ENCODE results near the gene PTPRN2.
"Not testable (repeated sequence)": the region's sequence is repeated elsewhere in the genome, so short reads cannot be mapped to it uniquely, and the experiment has no call there.

The PTPRN2 gene

DNA sequence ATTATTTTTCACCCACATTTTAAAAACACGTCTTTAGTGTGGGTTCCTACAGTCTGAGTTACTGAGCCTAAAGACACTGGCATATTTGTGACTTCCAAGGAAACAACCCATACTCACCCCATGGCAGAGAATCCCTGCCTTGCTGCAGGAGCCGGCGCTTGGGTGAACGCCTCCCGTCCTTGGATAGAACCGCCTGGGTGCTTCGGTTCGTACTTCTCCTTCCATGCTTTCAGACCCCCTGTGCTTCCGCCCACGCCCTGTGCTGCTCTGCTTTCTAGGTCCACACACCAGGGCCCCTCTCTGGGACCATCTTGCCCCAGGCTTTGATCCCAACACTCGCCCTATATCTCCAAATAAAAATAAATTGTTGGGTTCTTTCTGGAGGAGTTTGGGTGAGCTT lies 125.8 kb downstream of the PTPRN2 start:
- H3K4me3 ChIP-seq (ENCODE audit: low read depth, low read length): no peak overlapping the region
- DNase-seq (ENCODE audit: low read depth): no peak
- TF ChIP-seq CTCF (IDR thresholded peaks at IDR 0.05; ENCODE audit: low read depth, low read length, missing control alignments): no peak

DNA sequence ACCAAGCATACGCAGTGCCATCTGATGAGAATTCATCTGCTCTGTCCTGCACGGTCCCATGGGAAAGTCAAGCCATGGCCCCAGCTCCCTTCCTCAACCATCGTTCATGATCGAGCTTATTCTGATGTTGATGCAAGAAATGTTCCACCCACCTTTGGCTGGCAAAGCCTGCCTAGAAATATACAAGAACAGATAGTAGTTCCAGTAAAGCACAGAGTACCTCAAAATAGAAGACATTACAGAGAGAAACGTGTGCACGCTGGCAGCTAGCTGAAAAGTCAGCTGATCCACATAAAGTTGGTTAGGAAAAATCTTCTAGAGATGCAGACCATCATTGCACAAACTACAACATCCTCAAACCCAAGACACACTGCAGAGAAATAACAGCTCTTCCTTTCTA lies 127.0 kb downstream of the PTPRN2 start:
- no peak for DNase-seq (ENCODE audit: low read depth)
- H3K4me3 ChIP-seq (ENCODE audit: low read depth, low read length): no peak overlapping the region
- no peak for TF ChIP-seq CTCF (IDR thresholded peaks at IDR 0.05; ENCODE audit: low read depth, low read length, missing control alignments)

DNA sequence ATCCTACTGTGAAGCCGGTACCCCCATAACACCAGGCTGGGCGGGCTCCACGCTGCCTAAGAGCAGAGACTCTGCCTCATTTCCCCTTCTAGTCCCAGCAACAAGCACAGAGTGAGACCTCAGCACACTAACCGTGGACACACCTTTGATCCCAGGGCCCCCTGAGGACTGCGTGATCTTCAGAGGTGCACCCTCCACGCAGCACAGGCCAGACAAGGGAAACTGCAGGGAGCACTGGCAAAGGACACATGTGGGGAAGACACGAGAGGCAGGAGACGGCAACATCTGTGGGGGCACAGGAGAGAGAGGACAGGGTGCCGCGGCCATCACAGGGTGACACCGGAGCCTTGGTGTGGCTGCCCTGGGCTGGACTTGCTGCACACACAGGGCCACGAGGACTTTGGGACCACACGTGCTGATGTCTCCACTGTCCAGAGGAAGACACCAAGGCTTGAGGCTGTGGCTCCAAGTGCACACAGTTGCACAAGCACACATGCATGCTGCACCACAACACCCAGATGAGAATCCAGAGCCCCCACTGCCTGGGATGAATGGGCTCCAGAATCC lies 128.8 kb downstream of the PTPRN2 start:
- TF ChIP-seq CTCF (IDR thresholded peaks at IDR 0.05; ENCODE audit: low read depth, low read length, missing control alignments): no peak
- DNase-seq (ENCODE audit: low read depth): no peak
- no peak overlapping the region for H3K4me3 ChIP-seq (ENCODE audit: low read depth, low read length)

- H3K4me3 ChIP-seq (ENCODE audit: low read depth, low read length): no peak overlapping the region
- DNase-seq (ENCODE audit: low read depth): no peak
- no peak for TF ChIP-seq CTCF (IDR thresholded peaks at IDR 0.05; ENCODE audit: low read depth, low read length, missing control alignments)
Observed at GRCh38 chr7:158458096-158458495, 129.5 kb downstream of the PTPRN2 start.

DNA sequence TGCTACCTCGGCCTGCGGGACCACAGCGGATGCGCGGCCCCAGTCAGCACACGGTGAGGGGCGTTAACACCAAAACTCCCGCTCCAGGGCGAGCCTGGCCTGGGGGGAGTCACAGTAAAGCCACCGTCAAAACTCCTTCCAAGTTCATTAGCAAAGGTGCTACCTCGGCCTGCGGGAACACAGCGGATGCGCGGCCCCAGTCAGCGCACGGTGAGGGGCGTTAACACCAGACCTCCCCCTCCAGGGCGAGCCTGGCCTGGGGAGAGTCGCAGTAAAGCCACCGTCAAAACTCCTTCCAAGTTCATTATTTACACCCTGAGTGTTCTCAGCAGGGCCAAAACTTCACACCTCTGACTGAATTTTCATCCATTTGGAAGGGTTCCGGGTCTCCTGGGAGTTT lies 130.0 kb downstream of the PTPRN2 start:
- not testable (repeated sequence) for DNase-seq (ENCODE audit: low read depth); H3K4me3 ChIP-seq (ENCODE audit: low read depth, low read length)

- DNase-seq (ENCODE audit: low read depth): no peak
- no peak overlapping the region for H3K4me3 ChIP-seq (ENCODE audit: low read depth, low read length)
- TF ChIP-seq CTCF (IDR thresholded peaks at IDR 0.05; ENCODE audit: low read depth, low read length, missing control alignments): no peak
Observed at GRCh38 chr7:158454631-158455030, 133.0 kb downstream of the PTPRN2 start.

DNA sequence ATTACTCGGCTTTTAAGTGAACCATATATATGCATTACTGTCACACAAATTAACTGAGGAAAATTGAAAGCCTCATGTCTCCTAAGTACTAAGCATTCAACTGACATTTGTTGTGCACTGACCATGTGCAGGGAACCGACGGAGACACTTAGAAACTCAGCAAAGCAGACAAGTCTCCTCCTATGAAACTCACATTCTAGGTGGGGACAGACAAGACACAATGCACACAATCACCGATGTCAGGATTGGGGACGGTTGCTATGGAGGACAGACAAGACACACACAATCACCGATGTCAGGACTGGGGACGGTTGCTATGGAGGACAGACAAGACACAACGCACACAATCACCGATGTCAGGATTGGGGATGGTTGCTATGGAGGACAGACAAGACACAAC lies 134.0 kb downstream of the PTPRN2 start:
- H3K4me3 ChIP-seq (ENCODE audit: low read depth, low read length): no peak overlapping the region
- no peak for DNase-seq (ENCODE audit: low read depth)
- TF ChIP-seq CTCF (IDR thresholded peaks at IDR 0.05; ENCODE audit: low read depth, low read length, missing control alignments): no peak
